GM21737 (cell line): Measurements from ENCODE around the gene NDST4.

ENCODE experiments used
- ATAC-seq: cut with Tn5 transposase; IDR thresholded peaks from one replicate; pipeline ENCODE4 v1.9.1; 2021; ENCODE audit warnings: mild to moderate bottlenecking, moderate library complexity; ENCODE audit not compliant: unreplicated experiment

The NDST4 gene

GRCh38 chr4:115113506-115114106 lies at the start of gene NDST4:
TSS of gene NDST4 (minus strand) at chr4:115113620. CDS start at chr4:115077036, 36,584 bp downstream.
- ATAC-seq, result no peak

GRCh38 chr4:115159141-115159540 lies 45.7 kb upstream of the NDST4 start:
- ATAC-seq, result no peak

GRCh38 chr4:115158296-115158695 lies 44.9 kb upstream of the NDST4 start:
- ATAC-seq, result no peak

- no peak for ATAC-seq
Measured at GRCh38 chr4:115154826-115155225, 41.4 kb upstream of the NDST4 start.

GRCh38 chr4:115152965-115153364 lies 39.5 kb upstream of the NDST4 start:
- ATAC-seq, result no peak

GRCh38 chr4:115152081-115152480 lies 38.7 kb upstream of the NDST4 start:
- no peak for ATAC-seq

- ATAC-seq, result no peak
Measured at GRCh38 chr4:115149106-115149505, 35.7 kb upstream of the NDST4 start.

GRCh38 chr4:115145393-115146160 lies 32.2 kb upstream of the NDST4 start:
- ATAC-seq, result no peak

GRCh38 chr4:115128037-115128436 lies 14.6 kb upstream of the NDST4 start:
- no peak for ATAC-seq

- no peak for ATAC-seq
Measured at GRCh38 chr4:115126491-115126890, 13.1 kb upstream of the NDST4 start.

- no peak for ATAC-seq
Measured at GRCh38 chr4:115121351-115122043, 8.1 kb upstream of the NDST4 start.

- ATAC-seq, result no peak
Measured at GRCh38 chr4:115119804-115120352, 6.5 kb upstream of the NDST4 start.

GRCh38 chr4:115117651-115118050 lies 4.2 kb upstream of the NDST4 start:
- no peak for ATAC-seq

GRCh38 chr4:115110191-115111181 lies 2.9 kb downstream of the NDST4 start:
- ATAC-seq, result no peak

GRCh38 chr4:115108850-115109249 lies 4.6 kb downstream of the NDST4 start:
- no peak for ATAC-seq

- ATAC-seq, result no peak
Measured at GRCh38 chr4:115107411-115107810, 6.0 kb downstream of the NDST4 start.

- ATAC-seq, result no peak
Measured at GRCh38 chr4:115101675-115102074, 11.7 kb downstream of the NDST4 start.

GRCh38 chr4:115090483-115091075 lies 22.8 kb downstream of the NDST4 start:
- peak; percentile 62 for ATAC-seq

- no peak for ATAC-seq
Measured at GRCh38 chr4:115082633-115083032, 30.8 kb downstream of the NDST4 start.

GRCh38 chr4:115076691-115077090 lies 36.7 kb downstream of the NDST4 start:
- ATAC-seq, result no peak
